Activated naive CD4-positive, alpha-beta T cell treated with anti-CD3 and anti-CD28 coated beads, Interleukin-2, amount 10 ng/mL, durations not matched to agents 7 days and 5 days (primary cell): ENCODE results near the gene ZNF585A.
"Not testable (repeated sequence)": the region's sequence is repeated elsewhere in the genome, so short reads cannot be mapped to it uniquely, and the experiment has no call there.

Source experiments
- CTCF ChIA-PET: fragments of 350-600 bp; sonication (Branson Sonifier 250); formaldehyde crosslinking; loops from one replicate; lab custom pipeline; 2021; ENCODE audit warnings: antibody characterized with exemption; lab: Charles Lee
- DNase-seq: peaks from one replicate; pipeline ENCODE4 v3.0.0-alpha.2; 2020
- H3K27ac Mint-ChIP-seq: one replicate; pipeline ENCODE4 v1.8.0; 2021; ENCODE audit warnings: mild to moderate bottlenecking, moderate library complexity, mixed read lengths
- H3K27me3 Mint-ChIP-seq: one replicate; pipeline ENCODE4 v1.8.0; 2021; ENCODE audit warnings: mild to moderate bottlenecking, mixed read lengths
- H3K36me3 Mint-ChIP-seq: one replicate; pipeline ENCODE4 v1.8.0; 2021; ENCODE audit warnings: mixed read lengths
- H3K4me1 Mint-ChIP-seq: one replicate; pipeline ENCODE4 v1.8.0; 2021; ENCODE audit warnings: mixed read lengths
- H3K4me3 Mint-ChIP-seq: one replicate; pipeline ENCODE4 v1.8.0; 2021; ENCODE audit warnings: mild to moderate bottlenecking, moderate library complexity, mixed read lengths
- H3K9me3 Mint-ChIP-seq: one replicate; pipeline ENCODE4 v1.8.0; 2021; ENCODE audit warnings: mixed read lengths

Gene ZNF585A

GRCh38 chr19:37128821-37129177, 43.7 kb downstream of the ZNF585A start:
- H3K9me3 Mint-ChIP-seq = peaks cover 87% of the 10 kb centered on the region
- no peak for DNase-seq
- no peak overlapping the region for H3K27ac Mint-ChIP-seq
- no peaks in the 10 kb centered on the region for H3K4me1 Mint-ChIP-seq
- H3K4me3 Mint-ChIP-seq = no peak overlapping the region
- no peaks in the 10 kb centered on the region for H3K27me3 Mint-ChIP-seq
- H3K36me3 Mint-ChIP-seq = peaks cover 63% of the 10 kb centered on the region
- CTCF ChIA-PET = interaction anchor here (0.8 kb wide), 1 partner anchor 202 kb away, joined by 3 read pairs; no protein-coding TSS in a partner anchor

GRCh38 chr19:37127999-37128820, 44.3 kb downstream of the ZNF585A start:
- H3K27ac Mint-ChIP-seq = no peak overlapping the region
- H3K9me3 Mint-ChIP-seq = peaks cover 85% of the 10 kb centered on the region
- CTCF ChIA-PET = no interaction called here
- no peaks in the 10 kb centered on the region for H3K27me3 Mint-ChIP-seq
- no peaks in the 10 kb centered on the region for H3K4me1 Mint-ChIP-seq
- H3K4me3 Mint-ChIP-seq = no peak overlapping the region
- DNase-seq = no peak
- peaks cover 60% of the 10 kb centered on the region for H3K36me3 Mint-ChIP-seq

GRCh38 chr19:37122093-37122492, 50.4 kb downstream of the ZNF585A start:
- H3K27me3 Mint-ChIP-seq, DNase-seq, H3K27ac Mint-ChIP-seq, CTCF ChIA-PET, H3K4me1 Mint-ChIP-seq, H3K4me3 Mint-ChIP-seq: not testable (repeated sequence)
- Mint-ChIP-seq H3K9me3 (peaks cover 69% of the 10 kb centered on the region), H3K36me3 (peaks cover 27% of the 10 kb centered on the region)

GRCh38 chr19:37114001-37114400, 58.5 kb downstream of the ZNF585A start:
- H3K27me3 Mint-ChIP-seq = no peaks in the 10 kb centered on the region
- DNase-seq = no peak
- no peaks in the 10 kb centered on the region for H3K4me1 Mint-ChIP-seq
- peaks cover 80% of the 10 kb centered on the region for H3K9me3 Mint-ChIP-seq
- CTCF ChIA-PET = interaction anchor here (0.9 kb wide), 1 partner anchor 27 kb away, joined by 3 read pairs; no protein-coding TSS in a partner anchor
- no peak overlapping the region for H3K4me3 Mint-ChIP-seq
- H3K27ac Mint-ChIP-seq = no peak overlapping the region
- H3K36me3 Mint-ChIP-seq = peaks cover 72% of the 10 kb centered on the region

- H3K27ac Mint-ChIP-seq, H3K27me3 Mint-ChIP-seq, DNase-seq, H3K4me1 Mint-ChIP-seq, H3K4me3 Mint-ChIP-seq: not testable (repeated sequence)
- peaks cover 89% of the 10 kb centered on the region for H3K36me3 Mint-ChIP-seq
- CTCF ChIA-PET = interaction anchor here (0.8 kb wide), 1 partner anchor 984 kb away, joined by 3 read pairs; no protein-coding TSS in a partner anchor
- peaks cover 87% of the 10 kb centered on the region for H3K9me3 Mint-ChIP-seq
Measured at GRCh38 chr19:37111753-37112152, 60.7 kb downstream of the ZNF585A start.

- Mint-ChIP-seq H3K36me3 (peaks cover 86% of the 10 kb centered on the region), H3K9me3 (peaks cover 78% of the 10 kb centered on the region)
Measured at GRCh38 chr19:37104135-37104534, 68.4 kb downstream of the ZNF585A start.

GRCh38 chr19:37098570-37098969, 73.9 kb downstream of the ZNF585A start:
- Mint-ChIP-seq H3K4me3 (no peak overlapping the region), H3K27ac (no peak overlapping the region), H3K36me3 (peaks cover 76% of the 10 kb centered on the region), H3K9me3 (peaks cover 58% of the 10 kb centered on the region), H3K4me1 (no peaks in the 10 kb centered on the region), H3K27me3 (no peaks in the 10 kb centered on the region)
- CTCF ChIA-PET = no interaction called here
- no peak for DNase-seq

More at GRCh38 chr19:37104135-37104534, 68.4 kb downstream of the ZNF585A start:
- H3K27me3 Mint-ChIP-seq, H3K27ac Mint-ChIP-seq, CTCF ChIA-PET, H3K4me1 Mint-ChIP-seq, DNase-seq, H3K4me3 Mint-ChIP-seq: not testable (repeated sequence)

GRCh38 chr19:37095859-37096258, 76.6 kb downstream of the ZNF585A start:
- CTCF ChIA-PET = no interaction called here
- Mint-ChIP-seq H3K27ac (no peak overlapping the region), H3K4me1 (no peaks in the 10 kb centered on the region), H3K9me3 (peaks cover 53% of the 10 kb centered on the region), H3K36me3 (peaks cover 78% of the 10 kb centered on the region), H3K4me3 (no peak overlapping the region), H3K27me3 (no peaks in the 10 kb centered on the region)
- no peak for DNase-seq
